HEK293 (cell line): ENCODE measurements around the gene SPACA6.

ENCODE experiments used
- ATF2 ChIP-seq: fragments of 450-650 bp; formaldehyde crosslinking; IDR thresholded peaks from 2 replicates; pipeline ENCODE4 v1.5.1; 2016; ENCODE audit warnings: missing biosample characterization, missing genetic modification characterization, low read depth
- CTCF ChIP-seq: fragments of 450-650 bp; formaldehyde crosslinking; IDR thresholded peaks from 2 replicates; pipeline ENCODE4 v1.5.1; 2016; ENCODE audit warnings: missing biosample characterization, missing genetic modification characterization
- PATZ1 ChIP-seq: fragments of 450-650 bp; formaldehyde crosslinking; IDR thresholded peaks from 2 replicates; pipeline ENCODE4 v1.5.1; 2016; ENCODE audit warnings: missing biosample characterization, missing genetic modification characterization
- ZBTB1 ChIP-seq: fragments of 450-650 bp; formaldehyde crosslinking; IDR thresholded peaks from 2 replicates; pipeline ENCODE4 v1.5.1; 2016; ENCODE audit warnings: missing biosample characterization, missing genetic modification characterization
- ZNF169 ChIP-seq: fragments of 450-650 bp; formaldehyde crosslinking; IDR thresholded peaks from 2 replicates; pipeline ENCODE4 v1.5.1; 2016; ENCODE audit warnings: missing biosample characterization, missing genetic modification characterization
- ZNF324 ChIP-seq: fragments of 450-650 bp; formaldehyde crosslinking; IDR thresholded peaks from 2 replicates; pipeline ENCODE4 v1.5.1; 2016; ENCODE audit warnings: missing biosample characterization, missing genetic modification characterization
- ZNF530 ChIP-seq: fragments of 450-650 bp; formaldehyde crosslinking; IDR thresholded peaks from 2 replicates; pipeline ENCODE4 v1.5.1; 2016; ENCODE audit warnings: low read depth, missing biosample characterization, missing genetic modification characterization
- ZNF561 ChIP-seq: fragments of 450-650 bp; IDR thresholded peaks from 2 replicates; pipeline ENCODE4 v1.5.1; 2018; ENCODE audit warnings: missing biosample characterization, missing genetic modification characterization, borderline replicate concordance
- ZNF701 ChIP-seq: fragments of 450-650 bp; formaldehyde crosslinking; IDR thresholded peaks from 2 replicates; pipeline ENCODE4 v1.5.1; 2016; ENCODE audit warnings: missing biosample characterization, missing genetic modification characterization
- ZNF776 ChIP-seq: fragments of 450-650 bp; formaldehyde crosslinking; IDR thresholded peaks from 2 replicates; pipeline ENCODE4 v1.5.0; 2017; ENCODE audit warnings: missing biosample characterization, missing genetic modification characterization, borderline replicate concordance

GRCh38 chr19:51749979-51750378 is 56.8 kb downstream of the SPACA6 start:
- TF ChIP-seq ZNF561 (tag by site-specific recombination) (no peak), ZNF776 (tag by site-specific recombination) (no peak), ATF2 (tag by site-specific recombination) (no peak), CTCF (no peak), ZNF701 (no peak), PATZ1 (tag by site-specific recombination) (no peak), ZBTB1 (tag by site-specific recombination) (no peak), ZNF324 (no peak), ZNF169 (tag by site-specific recombination) (no peak), ZNF530 (tag by site-specific recombination) (no peak)
